SKM-1 treated with dmso at 0.1 percent for 144 hours (cell line): ENCODE measurements around the gene ZNF217.
A peak's percentile ranks its signal among the peaks of the same experiment; 100 is the strongest.
"Not testable (repeated sequence)": the region's sequence is repeated elsewhere in the genome, so short reads cannot be mapped to it uniquely, and the experiment has no call there.

Experiments used
- DNase-seq: peaks from one replicate; lab custom pipeline; 2025; ENCODE audit not compliant: unreplicated experiment; lab: John Stamatoyannopoulos, UW

ZNF217 gene

GRCh38 chr20:53569606-53570307 lies 23.9 kb downstream of the ZNF217 start:
- DNase-seq: no peak

GRCh38 chr20:53569005-53569404 lies 24.6 kb downstream of the ZNF217 start:
- no peak for DNase-seq

- DNase-seq: no peak
Measured at GRCh38 chr20:53568351-53568750, 25.3 kb downstream of the ZNF217 start.

- DNase-seq: no peak
Measured at GRCh38 chr20:53567379-53567917, 26.2 kb downstream of the ZNF217 start.

- DNase-seq: not testable (repeated sequence)
Measured at GRCh38 chr20:53566623-53567022, 27.0 kb downstream of the ZNF217 start.

GRCh38 chr20:53565254-53565653 lies 28.4 kb downstream of the ZNF217 start:
- DNase-seq: no peak

GRCh38 chr20:53562104-53562764 lies 31.4 kb downstream of the ZNF217 start:
- not testable (repeated sequence) for DNase-seq

- DNase-seq: no peak
Measured at GRCh38 chr20:53561505-53561904, 32.1 kb downstream of the ZNF217 start.

- DNase-seq: no peak
Measured at GRCh38 chr20:53559816-53560215, 33.8 kb downstream of the ZNF217 start.

GRCh38 chr20:53557130-53557529 lies 36.5 kb downstream of the ZNF217 start:
- no peak for DNase-seq

- DNase-seq: no peak
Measured at GRCh38 chr20:53556267-53556897, 37.3 kb downstream of the ZNF217 start.

GRCh38 chr20:53555816-53556215 lies 37.8 kb downstream of the ZNF217 start:
- no peak for DNase-seq

GRCh38 chr20:53555081-53555480 lies 38.6 kb downstream of the ZNF217 start:
- no peak for DNase-seq

GRCh38 chr20:53552572-53552893 lies 41.1 kb downstream of the ZNF217 start:
- not testable (repeated sequence) for DNase-seq

- not testable (repeated sequence) for DNase-seq
Measured at GRCh38 chr20:53551719-53552571, 41.7 kb downstream of the ZNF217 start.

GRCh38 chr20:53550280-53551187 lies 43.1 kb downstream of the ZNF217 start:
- peak; percentile 56 for DNase-seq

GRCh38 chr20:53547664-53548239 lies 45.9 kb downstream of the ZNF217 start:
- peak; percentile 69 for DNase-seq

GRCh38 chr20:53539516-53539915 lies 54.1 kb downstream of the ZNF217 start:
- DNase-seq: no peak

GRCh38 chr20:53536382-53536781 lies 57.3 kb downstream of the ZNF217 start:
- not testable (repeated sequence) for DNase-seq

GRCh38 chr20:53535878-53536277 lies 57.8 kb downstream of the ZNF217 start:
- DNase-seq: no peak
